H7 (cell line): ENCODE measurements around the gene SLC22A5. TPM values are rescaled to one million over a fixed set of nuclear protein-coding genes. Genes with fewer than 3 reads are reported as not detected.
A peak's percentile ranks its signal among the peaks of the same experiment; 100 is the strongest.

Experiments used
- DNase-seq: peaks from one replicate; pipeline ENCODE4 v3.0.0; 2012
- H3K27me3 ChIP-seq: 2 replicates; pipeline ENCODE4 v1.6.0; 2011; ENCODE audit warnings: mild to moderate bottlenecking, low read length; ENCODE audit not compliant: control insufficient read depth, insufficient read depth
- H3K36me3 ChIP-seq: replicated peaks from 2 replicates; pipeline ENCODE4 v1.5.1; 2011; ENCODE audit warnings: low read length; ENCODE audit not compliant: control insufficient read depth, insufficient read depth
- H3K4me3 ChIP-seq: 2 replicates; pipeline ENCODE4 v1.5.1; 2011; ENCODE audit warnings: low read depth, mild to moderate bottlenecking, control low read depth, low read length, moderate library complexity; ENCODE audit not compliant: insufficient read depth
- total RNA-seq: library from RNA; depleted of rRNA; stranded (reverse); fragments of >200 nt; shearing (Covaris generic); gene quantifications from 2 replicates; pipeline ENCODE4 v1.2.3, GENCODE V29; 2014; rRNA removed

Gene SLC22A5
- 0.76 and 1.6 TPM in 2 replicates for total RNA-seq

- H3K27me3 ChIP-seq: peaks cover 15% of the 10 kb centered on the region
- H3K4me3 ChIP-seq: peak within 1 kb of the TSS; percentile 71
Measured at GRCh38 chr5:132369474-132370180, at the start of gene SLC22A5. Gene SLC22A5, plus strand, starts transcription at chr5:132369710. Its CDS starts 263 bp downstream, at chr5:132369973.

GRCh38 chr5:132319975-132320374, 49.5 kb upstream of the SLC22A5 start:
- Histone ChIP-seq H3K36me3 (no peaks in the 10 kb centered on the region), H3K4me3 (no peak overlapping the region)
- DNase-seq: no peak

More at GRCh38 chr5:132369474-132370180, at the start of gene SLC22A5:
- DNase-seq: peak; percentile 96
- no peaks in the 10 kb centered on the region; the same call in 1 of the 2 replicates for H3K36me3 ChIP-seq

DNA sequence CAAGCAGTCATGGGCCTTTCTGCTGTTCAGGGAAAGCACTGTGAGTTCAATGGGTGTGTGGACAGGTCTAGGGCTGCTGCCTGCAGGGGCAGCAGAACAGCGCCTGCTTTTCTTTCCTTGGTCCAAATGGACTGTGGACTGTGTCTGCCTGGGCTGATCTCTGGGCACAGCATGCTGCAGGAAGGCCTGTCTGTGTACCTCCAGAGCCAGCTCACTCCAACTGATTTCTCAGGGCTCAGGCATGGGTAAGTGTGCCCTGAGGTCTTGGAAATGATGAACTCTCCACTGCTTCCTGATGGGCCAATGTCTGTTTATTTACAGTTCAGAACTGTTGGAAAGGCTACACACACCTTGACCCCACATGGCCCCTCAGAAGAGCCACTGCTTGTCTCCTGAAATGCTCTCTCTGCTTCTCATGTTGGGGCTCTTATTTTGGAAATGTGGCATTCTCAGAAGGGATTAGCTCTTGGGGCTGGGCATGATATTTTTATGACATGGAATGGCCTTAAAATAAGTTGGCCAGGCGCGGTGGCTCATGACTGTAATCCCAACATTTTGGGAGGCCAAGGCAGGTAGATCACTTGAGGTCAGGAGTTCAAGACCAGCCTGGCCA, 48.3 kb upstream of the SLC22A5 start:
- Histone ChIP-seq H3K36me3 (no peaks in the 10 kb centered on the region), H3K27me3 (no peaks in the 10 kb centered on the region), H3K4me3 (no peak overlapping the region)
- DNase-seq: no peak

More at GRCh38 chr5:132319975-132320374, 49.5 kb upstream of the SLC22A5 start:
- H3K27me3 ChIP-seq: no peaks in the 10 kb centered on the region

GRCh38 chr5:132322266-132322665, 47.2 kb upstream of the SLC22A5 start:
- H3K4me3 ChIP-seq: no peak overlapping the region
- no peaks in the 10 kb centered on the region for H3K36me3 ChIP-seq
- peak; percentile 73 for DNase-seq
- no peaks in the 10 kb centered on the region for H3K27me3 ChIP-seq

DNA sequence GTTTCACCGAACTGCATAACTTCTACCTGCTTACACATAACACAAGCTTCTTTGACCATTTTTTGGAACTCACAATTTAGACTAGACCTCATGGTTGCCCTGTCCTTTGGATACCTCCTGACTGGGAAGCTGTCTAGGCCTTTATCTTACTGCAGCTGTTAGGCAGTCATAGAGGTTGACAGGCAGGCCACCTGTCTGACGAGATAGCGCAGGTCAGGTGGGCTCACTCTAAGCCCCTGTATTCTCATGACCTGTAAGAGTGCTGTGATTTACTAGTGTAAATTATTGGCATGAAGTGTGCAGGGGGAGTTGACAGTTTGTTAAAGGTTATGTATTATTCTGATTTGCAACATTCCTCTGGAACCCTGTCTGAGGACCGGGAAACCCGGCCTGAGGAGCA, 46.3 kb upstream of the SLC22A5 start:
- DNase-seq: no peak
- H3K4me3 ChIP-seq: no peak overlapping the region
- no peaks in the 10 kb centered on the region for H3K27me3 ChIP-seq
- no peaks in the 10 kb centered on the region for H3K36me3 ChIP-seq

DNA sequence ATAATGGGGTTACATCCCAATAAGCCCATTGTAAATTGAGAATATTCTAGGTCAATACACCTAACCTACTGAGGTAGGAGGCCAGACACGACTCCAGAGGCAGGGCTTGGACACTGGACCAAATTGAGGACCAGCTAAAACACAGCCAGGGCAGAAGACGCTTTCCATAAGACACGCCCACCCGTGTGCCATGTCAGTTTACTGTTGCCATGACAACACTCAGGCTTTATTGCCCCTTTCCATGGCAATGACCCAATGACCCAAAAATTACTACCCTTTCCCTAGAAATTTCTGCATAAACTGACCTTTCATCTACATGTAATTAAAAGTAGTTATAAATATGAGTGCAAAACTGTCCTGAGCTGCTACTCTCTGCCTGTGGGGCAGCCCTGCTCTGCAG, 43.8 kb upstream of the SLC22A5 start:
- no peaks in the 10 kb centered on the region for H3K36me3 ChIP-seq
- no peak overlapping the region for H3K4me3 ChIP-seq
- H3K27me3 ChIP-seq: no peaks in the 10 kb centered on the region
- DNase-seq: no peak

GRCh38 chr5:132327252-132327955, 42.1 kb upstream of the SLC22A5 start:
- no peak for DNase-seq
- Histone ChIP-seq H3K36me3 (no peaks in the 10 kb centered on the region), H3K4me3 (no peak overlapping the region), H3K27me3 (no peaks in the 10 kb centered on the region)

DNA sequence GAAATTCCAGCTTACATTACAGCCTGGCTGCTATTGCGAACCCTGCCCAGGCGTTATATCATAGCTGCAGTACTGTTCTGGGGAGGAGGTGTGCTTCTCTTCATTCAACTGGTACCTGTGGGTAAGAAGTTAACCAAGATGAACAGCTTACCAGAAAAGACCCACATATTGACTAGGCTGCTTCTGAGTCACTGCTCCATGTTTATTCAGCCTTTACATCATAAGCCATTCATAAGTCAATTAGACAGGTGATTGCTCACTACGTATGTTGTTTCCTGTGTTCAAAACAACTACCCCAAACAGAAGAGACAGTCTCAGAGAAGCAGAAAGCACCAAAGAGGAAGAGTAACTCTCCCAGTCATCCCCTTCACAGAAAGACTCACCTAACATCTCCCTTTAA, 34.7 kb upstream of the SLC22A5 start:
- DNase-seq: no peak
- H3K36me3 ChIP-seq: no peaks in the 10 kb centered on the region
- H3K4me3 ChIP-seq: no peak overlapping the region
- no peaks in the 10 kb centered on the region for H3K27me3 ChIP-seq

DNA sequence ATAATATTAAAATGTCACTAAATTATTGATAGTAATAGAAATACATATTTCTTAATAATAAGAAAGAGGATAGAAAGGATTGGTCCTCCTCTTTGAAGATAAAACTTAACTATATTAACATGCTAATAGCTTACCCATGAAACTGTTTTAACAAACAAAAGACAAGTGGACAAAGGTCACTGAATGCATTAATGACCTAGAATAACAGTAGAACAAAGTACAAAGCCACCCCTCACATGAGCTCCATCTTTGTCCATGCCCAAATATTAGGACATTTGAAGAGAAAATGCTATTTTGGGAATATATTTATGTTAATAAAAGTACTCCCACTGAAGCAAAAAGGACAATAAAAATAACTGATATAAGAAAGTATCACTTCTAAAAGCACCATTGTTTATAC, 34.1 kb upstream of the SLC22A5 start:
- no peak for DNase-seq
- H3K4me3 ChIP-seq: no peak overlapping the region
- no peaks in the 10 kb centered on the region for H3K36me3 ChIP-seq
- H3K27me3 ChIP-seq: no peaks in the 10 kb centered on the region

DNA sequence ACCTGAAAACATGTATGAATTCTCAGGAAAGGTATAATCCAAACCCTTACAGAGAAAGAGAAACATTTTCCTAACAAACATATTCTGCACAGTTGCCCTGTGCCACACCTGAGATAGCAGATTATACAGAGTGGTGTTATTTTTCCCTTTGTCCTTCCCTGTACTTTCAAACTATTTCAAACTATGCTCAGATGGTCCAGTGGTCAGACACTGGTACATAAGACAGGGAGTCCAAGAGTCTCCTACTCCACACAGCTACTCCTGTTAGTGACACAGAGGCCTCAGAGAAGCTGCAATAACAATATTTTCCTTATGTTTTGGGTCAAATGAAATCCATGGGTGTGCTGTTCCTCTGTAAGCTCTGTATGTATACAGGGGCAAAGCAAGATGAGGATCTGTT, 30.0 kb upstream of the SLC22A5 start:
- H3K27me3 ChIP-seq: no peaks in the 10 kb centered on the region
- H3K4me3 ChIP-seq: no peak overlapping the region
- no peaks in the 10 kb centered on the region for H3K36me3 ChIP-seq
- DNase-seq: no peak

- no peak overlapping the region for H3K4me3 ChIP-seq
- no peak for DNase-seq
- H3K27me3 ChIP-seq: no peaks in the 10 kb centered on the region
- no peaks in the 10 kb centered on the region for H3K36me3 ChIP-seq
Measured at GRCh38 chr5:132342291-132343180, 27.0 kb upstream of the SLC22A5 start.

DNA sequence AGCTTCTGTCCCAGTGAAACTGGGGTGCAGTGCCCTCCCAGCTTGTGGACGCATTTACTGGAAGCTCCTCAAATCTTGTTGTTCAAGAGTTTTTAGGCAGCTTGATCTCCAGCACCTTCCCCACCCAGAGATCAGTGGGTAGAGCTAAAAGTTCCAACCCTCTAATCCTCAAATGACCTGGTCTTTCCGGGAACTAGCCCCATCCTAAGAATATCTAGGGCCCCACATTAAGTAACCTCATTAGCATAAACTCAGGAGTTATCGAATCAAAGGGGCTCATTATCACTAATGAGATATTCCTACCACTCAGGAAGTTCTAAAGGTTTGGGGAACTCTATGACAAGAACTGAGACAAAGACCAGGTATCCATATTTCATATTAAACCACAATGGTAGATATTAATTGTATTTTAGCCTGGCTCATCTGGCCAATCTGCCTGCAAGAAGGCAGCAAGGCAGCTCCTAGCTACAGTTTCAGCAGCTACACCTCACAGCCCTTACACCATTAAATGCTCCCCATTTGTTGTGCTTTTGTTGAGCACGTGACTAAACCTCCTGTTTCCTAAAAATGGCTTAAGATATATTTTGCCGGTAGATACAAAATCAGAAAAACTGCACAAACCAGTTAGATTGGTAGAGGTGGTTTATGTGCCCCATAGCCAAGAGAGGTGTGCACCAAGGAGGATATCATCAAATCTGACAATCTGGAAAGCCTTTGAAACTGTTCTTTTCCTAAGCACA, 24.6 kb upstream of the SLC22A5 start:
- no peaks in the 10 kb centered on the region for H3K27me3 ChIP-seq
- no peak for DNase-seq
- H3K36me3 ChIP-seq: no peaks in the 10 kb centered on the region
- H3K4me3 ChIP-seq: no peak overlapping the region

DNA sequence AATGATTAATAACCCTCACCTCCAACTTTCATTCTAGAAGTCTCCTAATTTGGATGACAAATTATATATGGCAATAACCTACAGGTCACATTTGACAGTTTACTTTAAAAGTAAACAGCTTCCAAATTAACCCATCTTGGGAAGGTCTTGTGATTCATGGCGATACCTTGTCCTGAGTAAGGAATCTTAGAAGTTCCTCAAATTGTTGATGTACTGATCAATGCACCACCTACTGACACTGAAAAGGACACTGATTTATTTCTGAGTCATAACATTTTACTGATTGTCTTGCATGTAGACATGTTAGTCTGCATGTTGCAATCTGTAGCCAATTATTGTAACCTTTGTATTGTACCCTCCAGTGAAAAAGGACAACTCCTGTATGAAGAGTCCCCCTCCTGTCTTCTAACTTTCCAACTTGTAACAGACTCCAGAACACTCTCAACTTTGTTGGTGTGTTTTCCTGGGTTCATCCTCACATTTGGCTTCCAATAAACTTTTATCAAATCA, 16.0 kb upstream of the SLC22A5 start:
- Histone ChIP-seq H3K4me3 (no peak overlapping the region), H3K36me3 (no peaks in the 10 kb centered on the region), H3K27me3 (no peaks in the 10 kb centered on the region)
- DNase-seq: no peak
